Vagina (tissue), 2 donors: ENCODE results near the gene PROB1. TPM values are rescaled to one million over a fixed set of nuclear protein-coding genes. Genes with fewer than 3 reads are reported as not detected.

Source experiments
- DNase-seq, 2 donors: peaks; one replicate each; pipeline ENCODE4 v3.0.0-alpha.2; 2017; ENCODE audit errors: extremely low spot score in 2 of 2
- H3K27ac ChIP-seq: fragments of 200-600 bp; sonication (generic); one replicate; pipeline ENCODE4 v1.5.1; 2019
- H3K27me3 ChIP-seq: fragments of 200-600 bp; sonication (generic); one replicate; pipeline ENCODE4 v1.5.1; 2019
- H3K36me3 ChIP-seq, 2 donors: fragments of 200-600 bp; sonication (generic); one replicate each; pipeline ENCODE4 v1.5.1; 2017 to 2019
- H3K4me1 ChIP-seq: fragments of 200-600 bp; sonication (generic); one replicate; pipeline ENCODE4 v1.5.1; 2019
- H3K4me3 ChIP-seq, 2 donors: fragments of 200-600 bp; sonication (generic); 1 replicate in 1 of 2; 2 replicates in 1 of 2; pipeline ENCODE4 v1.5.1; 2016 to 2019
- H3K9me3 ChIP-seq: fragments of 200-600 bp; sonication (generic); one replicate; pipeline ENCODE4 v1.5.1; 2019
- CTCF ChIP-seq, 3 experiments: fragments of 450-650 bp in 2 of 3; fragments of 200-600 bp in 1 of 3; sonication (generic) in 1 of 3; IDR thresholded peaks; one replicate each; pipeline ENCODE4 v1.5.1; 2017 to 2019; ENCODE audit warnings: antibody characterized with exemption in 3 of 3, mild to moderate bottlenecking in 2 of 3, moderate library complexity in 2 of 3
- POLR2A ChIP-seq, 2 donors: fragments of 450-650 bp; IDR thresholded peaks; one replicate each; pipeline ENCODE4 v1.6.1; 2017; ENCODE audit warnings: antibody characterized with exemption in 2 of 2, mild to moderate bottlenecking in 2 of 2, moderate library complexity in 2 of 2
- POLR2AphosphoS5 ChIP-seq, 2 donors: sonication (generic); formaldehyde crosslinking; IDR thresholded peaks; one replicate each; pipeline ENCODE4 v1.9.0; 2017; ENCODE audit warnings: antibody characterized with exemption in 2 of 2, mild to moderate bottlenecking in 2 of 2, low read depth in 1 of 2; ENCODE audit not compliant: insufficient read depth in 1 of 2
- intact Hi-C: fragments of 100-400 bp; cut with DNase I; formaldehyde crosslinking; loops from one replicate; pipeline ENCODE4 v1.15.1; 2023
- total RNA-seq: library from RNA; depleted of rRNA; stranded (reverse); fragments of >200 nt; gene quantifications from one replicate; pipeline ENCODE4 v1.2.3, GENCODE V29; 2016

Gene PROB1
- total RNA-seq, 1 donor from 2014 or later: 2.5 TPM

GRCh38 chr5:139392678-139393496 lies 2.0 kb downstream of the PROB1 start:
- Histone ChIP-seq H3K27me3 (peaks cover 5% of the 10 kb centered on the region), H3K4me1 (peaks cover 43% of the 10 kb centered on the region), H3K4me3 (peak overlapping the region; percentile 47 to 58), H3K27ac (peak overlapping the region; percentile 18), H3K36me3 (no peaks in the 10 kb centered on the region), H3K9me3 (no peaks in the 10 kb centered on the region)
- TF ChIP-seq CTCF (IDR thresholded peaks at IDR 0.05) (peak in 2 of 3 experiments; percentile 36 to 39), POLR2A (IDR thresholded peaks at IDR 0.05) (no peak)
- no peak for DNase-seq
- intact Hi-C loops: no loop called here

GRCh38 chr5:139392324-139392677 lies 2.6 kb downstream of the PROB1 start:
- peak overlapping the region; percentile 47 to 58 for H3K4me3 ChIP-seq
- H3K36me3 ChIP-seq: no peaks in the 10 kb centered on the region
- no peaks in the 10 kb centered on the region for H3K9me3 ChIP-seq
- intact Hi-C loops: no loop called here
- no peak for DNase-seq
- H3K4me1 ChIP-seq: peaks cover 49% of the 10 kb centered on the region
- peaks cover 5% of the 10 kb centered on the region for H3K27me3 ChIP-seq
- no peak for TF ChIP-seq POLR2A (IDR thresholded peaks at IDR 0.05)
- no peak for TF ChIP-seq POLR2AphosphoS5 (IDR thresholded peaks at IDR 0.05; ENCODE audit: insufficient read depth in 1 of 2, low read depth in 1 of 2)
- no peak for TF ChIP-seq CTCF (IDR thresholded peaks at IDR 0.05)
- peak overlapping the region; percentile 18 for H3K27ac ChIP-seq

- DNase-seq: peak in 1 of 2 donors; percentile 94
- intact Hi-C loops: no loop called here
- H3K4me1 ChIP-seq: peaks cover 49% of the 10 kb centered on the region
- H3K4me3 ChIP-seq: peak overlapping the region; percentile 47 to 58
- no peaks in the 10 kb centered on the region for H3K36me3 ChIP-seq
- TF ChIP-seq POLR2A (IDR thresholded peaks at IDR 0.05) (no peak), POLR2AphosphoS5 (IDR thresholded peaks at IDR 0.05; ENCODE audit: insufficient read depth in 1 of 2, low read depth in 1 of 2) (no peak), CTCF (IDR thresholded peaks at IDR 0.05) (no peak)
- H3K27ac ChIP-seq: peak overlapping the region; percentile 18
- H3K27me3 ChIP-seq: peaks cover 5% of the 10 kb centered on the region
- no peaks in the 10 kb centered on the region for H3K9me3 ChIP-seq
These were observed 3.2 kb downstream of the PROB1 start for GRCh38 chr5:139391570-139392323.

- Histone ChIP-seq H3K4me3 (no peak overlapping the region), H3K9me3 (no peaks in the 10 kb centered on the region), H3K27ac (no peak overlapping the region), H3K27me3 (peaks cover 5% of the 10 kb centered on the region), H3K4me1 (peaks cover 50% of the 10 kb centered on the region), H3K36me3 (no peaks in the 10 kb centered on the region)
- intact Hi-C loops: no loop called here
- TF ChIP-seq POLR2AphosphoS5 (IDR thresholded peaks at IDR 0.05; ENCODE audit: insufficient read depth in 1 of 2, low read depth in 1 of 2) (no peak), POLR2A (IDR thresholded peaks at IDR 0.05) (no peak), CTCF (IDR thresholded peaks at IDR 0.05) (no peak)
- DNase-seq: no peak
These were observed 4.0 kb downstream of the PROB1 start for GRCh38 chr5:139390639-139391569.
